GM12873 (cell line): Measurements from ENCODE around the gene TMEM121.

Experiments used
- CTCF ChIP-seq: IDR thresholded peaks from 2 replicates; pipeline ENCODE4 v1.5.1; 2012; ENCODE audit warnings: low read depth, mild to moderate bottlenecking, moderate library complexity, low read length, control low read depth; ENCODE audit not compliant: insufficient read depth; ENCODE audit errors: missing control alignments

TMEM121 gene

GRCh38 chr14:105493921-105494605 is 32.3 kb upstream of the TMEM121 start:
- TF ChIP-seq CTCF: no peak

- TF ChIP-seq CTCF: no peak
These were observed 31.8 kb upstream of the TMEM121 start for GRCh38 chr14:105494606-105494929.

- no peak for TF ChIP-seq CTCF
These were observed 31.0 kb upstream of the TMEM121 start for GRCh38 chr14:105495101-105495989.

GRCh38 chr14:105495990-105496830 is 30.2 kb upstream of the TMEM121 start:
- TF ChIP-seq CTCF: no peak

GRCh38 chr14:105496831-105497591 is 29.4 kb upstream of the TMEM121 start:
- TF ChIP-seq CTCF: no peak

- TF ChIP-seq CTCF: no peak
These were observed 28.5 kb upstream of the TMEM121 start for GRCh38 chr14:105497671-105498429.
